Measurements from ENCODE around the gene SMDT1. TPM values are rescaled to one million over a fixed set of nuclear protein-coding genes. Genes with fewer than 3 reads are reported as not detected.

SMDT1 gene

Small RNAs within 50 kb of the gene (small RNA-seq; reads per million reads assigned to genes)
- gene SNORD13P1 = not detected
